ENCODE data around the gene HMGN2. TPM values are rescaled to one million over a fixed set of nuclear protein-coding genes. Genes with fewer than 3 reads are reported as not detected.
A peak's percentile ranks its signal among the peaks of the same experiment; 100 is the strongest.
"Not testable (repeated sequence)": the region's sequence is repeated elsewhere in the genome, so short reads cannot be mapped to it uniquely, and the experiment has no call there.

Gene HMGN2
- total and polyA plus RNA-seq, 3 donors from 2014 or later = 244 to 392 (median 285) TPM

- Histone ChIP-seq H3K9me3 (no peaks in the 10 kb centered on the region), H3K36me3 (ENCODE audit: low read depth, missing control alignments) (no peaks in the 10 kb centered on the region), H3K4me3 (no peak overlapping the region), H3K27ac (no peak overlapping the region), H3K4me1 (peaks cover 7% of the 10 kb centered on the region), H3K27me3 (no peaks in the 10 kb centered on the region)
- no peak for DNase-seq
- intact Hi-C loops (cut with DNase I; ENCODE audit: low total_unique reads) = no loop called here
- TF ChIP-seq CTCF (IDR thresholded peaks at IDR 0.05) (no peak), POLR2A (IDR thresholded peaks at IDR 0.05) (no peak)
- 61 to 79% methylated on average over 4 of the region's 4 CpGs for WGBS, 2 donors
Measured at GRCh38 chr1:26496861-26497260, 24.6 kb downstream of the HMGN2 start.

- intact Hi-C loops (cut with DNase I; ENCODE audit: low total_unique reads) = no loop called here
- Histone ChIP-seq H3K4me3 (no peak overlapping the region), H3K27me3 (no peaks in the 10 kb centered on the region), H3K27ac (no peak overlapping the region), H3K4me1 (peaks cover 7% of the 10 kb centered on the region), H3K9me3 (no peaks in the 10 kb centered on the region), H3K36me3 (ENCODE audit: low read depth, missing control alignments) (no peaks in the 10 kb centered on the region)
- WGBS, 2 donors = 81 to 88% methylated on average over 7 of the region's 7 CpGs
- peak; percentile 40 for DNase-seq
- TF ChIP-seq CTCF (IDR thresholded peaks at IDR 0.05) (no peak), POLR2A (IDR thresholded peaks at IDR 0.05) (no peak)
Measured at GRCh38 chr1:26498894-26499293, 26.7 kb downstream of the HMGN2 start.

GRCh38 chr1:26500488-26501175 is 28.4 kb downstream of the HMGN2 start:
- H3K27me3 ChIP-seq = no peaks in the 10 kb centered on the region
- H3K9me3 ChIP-seq = no peaks in the 10 kb centered on the region
- peak overlapping the region; percentile 91 to 96 for H3K27ac ChIP-seq
- H3K36me3 ChIP-seq (ENCODE audit: low read depth, missing control alignments) = no peaks in the 10 kb centered on the region
- peak; percentile 92 for DNase-seq
- intact Hi-C loops (cut with DNase I; ENCODE audit: low total_unique reads) = no loop called here
- peak overlapping the region; percentile 55 to 87 for H3K4me3 ChIP-seq
- TF ChIP-seq CTCF (IDR thresholded peaks at IDR 0.05) = no peak
- no peak for TF ChIP-seq POLR2A (IDR thresholded peaks at IDR 0.05)
- peaks cover 7% of the 10 kb centered on the region for H3K4me1 ChIP-seq
- whole genome bisulfite sequencing, 2 donors = 0 to 1% methylated on average over 1 to 62 of the region's 74 CpGs

GRCh38 chr1:26510711-26511110 is 38.5 kb downstream of the HMGN2 start:
- H3K4me1 ChIP-seq; H3K36me3 ChIP-seq (ENCODE audit: low read depth, missing control alignments); DNase-seq; intact Hi-C loops (cut with DNase I; ENCODE audit: low total_unique reads); H3K27ac ChIP-seq; H3K4me3 ChIP-seq; H3K9me3 ChIP-seq; H3K27me3 ChIP-seq: not testable (repeated sequence)
- WGBS, 2 donors = 70 to 76% methylated on average over 2 of the region's 2 CpGs

- H3K4me3 ChIP-seq; H3K4me1 ChIP-seq; H3K27me3 ChIP-seq; DNase-seq; H3K36me3 ChIP-seq (ENCODE audit: low read depth, missing control alignments); intact Hi-C loops (cut with DNase I; ENCODE audit: low total_unique reads); H3K9me3 ChIP-seq; H3K27ac ChIP-seq: not testable (repeated sequence)
- 94 to 95% methylated on average over 4 of the region's 4 CpGs for WGBS, 2 donors
Measured at GRCh38 chr1:26515836-26516235, 43.6 kb downstream of the HMGN2 start.

All from testis (tissue), 3 donors.